Measurements from ENCODE around the gene SMARCB1.

GRCh38 chr22:23773483-23774113 is 13.2 kb upstream of the SMARCB1 start:
- TF ChIP-seq POLR2AphosphoS5 (IDR thresholded peaks at IDR 0.05): no peak
- no peak for TF ChIP-seq CTCF (IDR thresholded peaks at IDR 0.05)

Data from transverse colon (tissue), 4 donors.